SHP77 treated with DMSO at 0.1 percent for 48 hours (cell line): ENCODE measurements around the gene DTYMK.
A peak's percentile ranks its signal among the peaks of the same experiment; 100 is the strongest.
"Not testable (repeated sequence)": the region's sequence is repeated elsewhere in the genome, so short reads cannot be mapped to it uniquely, and the experiment has no call there.

ENCODE experiments used
- DNase-seq: peaks from one replicate; lab custom pipeline; 2025; lab: John Stamatoyannopoulos, UW

Gene DTYMK

GRCh38 chr2:241686650-241687425 lies at the start of gene DTYMK:
Gene DTYMK (minus strand): TSS chr2:241686815. CDS start chr2:241686783, 32 bp downstream.
- DNase-seq: peak; percentile 70

GRCh38 chr2:241736111-241736510 lies 49.5 kb upstream of the DTYMK start:
- no peak for DNase-seq

- peak; percentile 11 for DNase-seq
These were observed 48.0 kb upstream of the DTYMK start, which contains the start of gene D2HGDH for GRCh38 chr2:241734467-241735208. Gene D2HGDH (plus strand): TSS chr2:241734630. CDS start chr2:241735225, 595 bp downstream.

GRCh38 chr2:241734208-241734466 lies 47.5 kb upstream of the DTYMK start:
- DNase-seq: no peak

- no peak for DNase-seq
These were observed 47.0 kb upstream of the DTYMK start for GRCh38 chr2:241733391-241734207.

GRCh38 chr2:241732513-241733186 lies 46.0 kb upstream of the DTYMK start:
- not testable (repeated sequence) for DNase-seq

- DNase-seq: no peak
These were observed 44.2 kb upstream of the DTYMK start for GRCh38 chr2:241730671-241731293.

GRCh38 chr2:241729868-241730267 lies 43.3 kb upstream of the DTYMK start:
- no peak for DNase-seq

GRCh38 chr2:241728627-241729026 lies 42.0 kb upstream of the DTYMK start:
- DNase-seq: no peak

- no peak for DNase-seq
These were observed 41.4 kb upstream of the DTYMK start for GRCh38 chr2:241728000-241728399.

GRCh38 chr2:241726459-241726858 lies 39.8 kb upstream of the DTYMK start:
- no peak for DNase-seq

GRCh38 chr2:241724975-241725870 lies 38.6 kb upstream of the DTYMK start:
- no peak for DNase-seq

GRCh38 chr2:241724259-241724974 lies 37.8 kb upstream of the DTYMK start:
- DNase-seq: no peak

- no peak for DNase-seq
These were observed 36.4 kb upstream of the DTYMK start for GRCh38 chr2:241722896-241723454.

- no peak for DNase-seq
These were observed 35.2 kb upstream of the DTYMK start for GRCh38 chr2:241721852-241722251.

GRCh38 chr2:241720560-241720959 lies 33.9 kb upstream of the DTYMK start:
- no peak for DNase-seq

GRCh38 chr2:241720099-241720498 lies 33.5 kb upstream of the DTYMK start:
- no peak for DNase-seq

GRCh38 chr2:241719093-241719492 lies 32.5 kb upstream of the DTYMK start:
- no peak for DNase-seq

GRCh38 chr2:241708879-241709278 lies 22.3 kb upstream of the DTYMK start:
- no peak for DNase-seq

- DNase-seq: no peak
These were observed 19.9 kb upstream of the DTYMK start for GRCh38 chr2:241706537-241706936.
